Measurements from ENCODE around the gene FEV. TPM values are rescaled to one million over a fixed set of nuclear protein-coding genes. Genes with fewer than 3 reads are reported as not detected.

FEV gene
- total RNA-seq, 6 donors from 2014 or later = not detected

DNA sequence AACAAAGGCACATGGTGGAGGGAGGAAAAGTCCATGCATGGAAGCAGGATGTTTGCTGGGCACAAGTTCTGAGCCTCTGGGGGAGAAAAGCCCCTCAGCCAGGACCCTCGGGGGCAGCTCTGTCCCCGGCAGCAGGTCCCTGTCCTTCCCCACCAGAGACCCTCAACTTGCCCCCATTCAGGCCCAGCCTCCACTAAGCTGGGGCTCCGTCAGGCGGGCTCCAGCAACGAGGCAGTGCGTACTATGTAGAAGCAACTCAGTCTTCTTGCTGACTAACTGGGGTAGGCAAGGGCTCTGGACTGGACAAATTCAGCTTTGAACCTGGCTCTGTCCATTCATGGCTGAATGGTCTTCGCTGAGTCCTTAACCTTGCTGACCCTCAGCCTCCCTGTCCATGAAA lies 33.3 kb upstream of the FEV start:
- H3K27me3 ChIP-seq = no peaks in the 10 kb centered on the region

DNA sequence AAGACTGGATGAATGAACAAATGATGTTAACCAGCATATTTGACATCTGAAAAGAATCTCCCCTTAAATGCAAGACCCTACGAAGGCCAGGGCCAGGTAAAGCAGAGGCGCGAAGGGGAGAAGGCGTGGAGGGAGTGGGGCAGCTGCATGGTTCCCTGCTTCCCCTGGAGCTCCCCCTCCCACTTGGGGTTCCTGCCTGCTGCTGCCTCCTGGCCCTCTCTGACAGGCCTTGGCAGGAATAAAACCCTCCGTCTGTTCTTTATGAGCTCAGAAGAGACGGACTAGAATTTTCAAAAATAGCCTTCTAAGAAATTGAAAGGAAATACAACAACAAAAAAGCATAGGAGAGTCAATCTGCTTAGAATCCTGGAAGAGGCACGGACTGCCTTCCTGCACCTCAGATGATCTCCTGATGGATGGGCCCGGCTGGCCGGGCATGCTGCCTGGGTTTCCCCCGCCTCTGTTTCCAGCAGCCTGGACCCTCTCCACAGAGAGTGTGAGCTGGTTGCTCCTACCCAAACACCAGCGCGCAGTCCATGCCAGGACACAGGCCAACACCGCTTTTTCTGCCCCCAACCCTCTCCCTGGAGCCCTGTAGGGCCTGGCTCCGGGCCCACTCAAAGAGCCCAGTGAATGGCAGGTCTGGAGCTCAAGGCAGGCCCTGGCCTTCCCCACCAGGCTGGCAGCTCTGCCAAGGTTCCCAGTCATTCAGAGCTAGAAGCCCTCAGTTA lies 32.4 kb upstream of the FEV start:
- H3K4me3 ChIP-seq = no peak overlapping the region
- H3K27me3 ChIP-seq = no peaks in the 10 kb centered on the region
- ATAC-seq (ENCODE audit: low FRiP score in 2 of 2) (no peak), DNase-seq (peak in 1 of 2 donors; percentile 56)
- WGBS, 2 donors = 69 to 75% methylated on average over 14 of the region's 14 CpGs
- no peaks in the 10 kb centered on the region for H3K9me3 ChIP-seq
- no peak for TF ChIP-seq POLR2A (IDR thresholded peaks at IDR 0.05)
- TF ChIP-seq, protein P1, sequence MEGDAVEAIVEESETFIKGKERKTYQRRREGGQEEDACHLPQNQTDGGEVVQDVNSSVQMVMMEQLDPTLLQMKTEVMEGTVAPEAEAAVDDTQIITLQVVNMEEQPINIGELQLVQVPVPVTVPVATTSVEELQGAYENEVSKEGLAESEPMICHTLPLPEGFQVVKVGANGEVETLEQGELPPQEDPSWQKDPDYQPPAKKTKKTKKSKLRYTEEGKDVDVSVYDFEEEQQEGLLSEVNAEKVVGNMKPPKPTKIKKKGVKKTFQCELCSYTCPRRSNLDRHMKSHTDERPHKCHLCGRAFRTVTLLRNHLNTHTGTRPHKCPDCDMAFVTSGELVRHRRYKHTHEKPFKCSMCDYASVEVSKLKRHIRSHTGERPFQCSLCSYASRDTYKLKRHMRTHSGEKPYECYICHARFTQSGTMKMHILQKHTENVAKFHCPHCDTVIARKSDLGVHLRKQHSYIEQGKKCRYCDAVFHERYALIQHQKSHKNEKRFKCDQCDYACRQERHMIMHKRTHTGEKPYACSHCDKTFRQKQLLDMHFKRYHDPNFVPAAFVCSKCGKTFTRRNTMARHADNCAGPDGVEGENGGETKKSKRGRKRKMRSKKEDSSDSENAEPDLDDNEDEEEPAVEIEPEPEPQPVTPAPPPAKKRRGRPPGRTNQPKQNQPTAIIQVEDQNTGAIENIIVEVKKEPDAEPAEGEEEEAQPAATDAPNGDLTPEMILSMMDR (IDR thresholded peaks at IDR 0.05) = no peak
- no peak for TF ChIP-seq POLR2AphosphoS5 (IDR thresholded peaks at IDR 0.05)
- TF ChIP-seq EP300 (IDR thresholded peaks at IDR 0.05) = no peak
- peaks cover 0 to 11% (median 0%) of the 10 kb centered on the region in 4 donors for H3K4me1 ChIP-seq
- no peaks in the 10 kb centered on the region for H3K36me3 ChIP-seq
- no peak overlapping the region for H3K27ac ChIP-seq

More for the DNA sequence above, 33.3 kb upstream of the FEV start:
- Histone ChIP-seq H3K4me3 (no peak overlapping the region), H3K9me3 (no peaks in the 10 kb centered on the region), H3K4me1 (peaks cover 0 to 11% (median 0%) of the 10 kb centered on the region in 4 donors), H3K36me3 (no peaks in the 10 kb centered on the region), H3K27ac (no peak overlapping the region)
- ATAC-seq (ENCODE audit: low FRiP score in 2 of 2) (no peak), DNase-seq (no peak)
- WGBS, 2 donors = 80 to 81% methylated on average over 1 to 7 of the region's 7 CpGs
- TF ChIP-seq POLR2A (IDR thresholded peaks at IDR 0.05) = no peak

DNA sequence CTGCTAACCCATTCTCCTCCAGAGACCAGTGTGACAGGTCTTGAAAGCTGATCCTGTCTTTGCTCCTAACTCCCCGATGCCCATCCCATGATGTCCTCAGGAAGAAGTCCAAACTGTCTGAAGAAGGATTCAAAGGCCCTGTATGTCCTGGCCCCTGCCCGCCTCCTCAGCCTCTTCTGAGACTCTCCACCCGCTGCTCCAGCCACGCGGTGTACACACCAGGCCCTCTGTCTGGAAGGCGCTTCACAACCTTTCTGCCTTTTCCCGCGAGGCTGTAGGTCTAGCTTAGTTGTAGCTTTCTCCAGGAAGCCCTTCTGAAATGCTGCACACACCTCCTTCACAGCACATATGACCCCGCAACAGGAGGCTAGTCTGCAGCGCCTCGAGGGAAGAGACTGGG lies 31.7 kb upstream of the FEV start:
- H3K36me3 ChIP-seq = no peaks in the 10 kb centered on the region
- H3K4me1 ChIP-seq = peaks cover 0 to 11% (median 0%) of the 10 kb centered on the region in 4 donors
- H3K9me3 ChIP-seq = no peaks in the 10 kb centered on the region
- H3K4me3 ChIP-seq = no peak overlapping the region
- no peaks in the 10 kb centered on the region for H3K27me3 ChIP-seq
- ATAC-seq (ENCODE audit: low FRiP score in 2 of 2) (no peak), DNase-seq (no peak)
- H3K27ac ChIP-seq = no peak overlapping the region
- TF ChIP-seq POLR2AphosphoS5 (IDR thresholded peaks at IDR 0.05) (no peak), EP300 (IDR thresholded peaks at IDR 0.05) (no peak), POLR2A (IDR thresholded peaks at IDR 0.05) (no peak)
- TF ChIP-seq, protein P1 (IDR thresholded peaks at IDR 0.05) = no peak
- WGBS, 2 donors = 88 to 91% methylated on average over 11 of the region's 11 CpGs

DNA sequence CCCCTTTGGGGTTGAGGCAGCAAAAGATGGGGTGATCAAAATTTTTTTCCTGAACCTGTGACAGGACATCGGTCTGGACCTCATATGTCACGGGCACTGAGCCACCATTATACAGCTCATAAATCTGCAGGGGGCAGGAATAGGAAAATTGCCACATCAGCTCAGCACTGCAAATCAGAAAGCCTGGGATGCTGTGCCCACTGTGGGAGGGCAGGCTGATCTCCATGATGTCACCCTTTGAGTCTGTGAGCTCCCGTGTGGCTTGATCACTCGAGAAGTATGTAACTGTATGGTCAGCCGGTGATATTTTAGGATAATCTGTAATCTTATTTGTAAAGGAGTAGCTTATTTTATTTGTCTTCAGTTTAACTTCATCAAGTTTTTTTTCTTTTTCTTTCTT lies 25.9 kb upstream of the FEV start:
- Histone ChIP-seq H3K27ac (no peak overlapping the region), H3K27me3 (no peaks in the 10 kb centered on the region), H3K4me1 (no peaks in the 10 kb centered on the region), H3K4me3 (no peak overlapping the region), H3K36me3 (no peaks in the 10 kb centered on the region), H3K9me3 (no peaks in the 10 kb centered on the region)
- no peak for ATAC-seq (ENCODE audit: low FRiP score in 2 of 2)
- DNase-seq = no peak
- WGBS, 2 donors = 86% methylated on average over 5 of the region's 5 CpGs
- TF ChIP-seq, protein P1 (IDR thresholded peaks at IDR 0.05) = no peak
- TF ChIP-seq POLR2AphosphoS5 (IDR thresholded peaks at IDR 0.05) (no peak), POLR2A (IDR thresholded peaks at IDR 0.05) (no peak), EP300 (IDR thresholded peaks at IDR 0.05) (no peak)

- H3K4me3 ChIP-seq = no peak overlapping the region
- no peak for DNase-seq
- H3K27me3 ChIP-seq = peaks cover 0 to 3% (median 0%) of the 10 kb centered on the region in 4 donors
- 34 to 46% methylated on average over 3 to 6 of the region's 6 CpGs for WGBS, 2 donors
- no peaks in the 10 kb centered on the region for H3K36me3 ChIP-seq
- H3K27ac ChIP-seq = no peak overlapping the region
- ATAC-seq (ENCODE audit: low FRiP score in 2 of 2) = peak in 1 of 2 donors; percentile 11
- H3K4me1 ChIP-seq = no peaks in the 10 kb centered on the region
- no peaks in the 10 kb centered on the region for H3K9me3 ChIP-seq
- TF ChIP-seq EP300 (IDR thresholded peaks at IDR 0.05) = no peak
- TF ChIP-seq, protein P1 (IDR thresholded peaks at IDR 0.05) = peak in 2 of 6 experiments; percentile 24 to 26
These were observed 25.3 kb upstream of the FEV start for GRCh38 chr2:219010162-219010756.
